ENCODE results near the gene LRRC8B.

DNA sequence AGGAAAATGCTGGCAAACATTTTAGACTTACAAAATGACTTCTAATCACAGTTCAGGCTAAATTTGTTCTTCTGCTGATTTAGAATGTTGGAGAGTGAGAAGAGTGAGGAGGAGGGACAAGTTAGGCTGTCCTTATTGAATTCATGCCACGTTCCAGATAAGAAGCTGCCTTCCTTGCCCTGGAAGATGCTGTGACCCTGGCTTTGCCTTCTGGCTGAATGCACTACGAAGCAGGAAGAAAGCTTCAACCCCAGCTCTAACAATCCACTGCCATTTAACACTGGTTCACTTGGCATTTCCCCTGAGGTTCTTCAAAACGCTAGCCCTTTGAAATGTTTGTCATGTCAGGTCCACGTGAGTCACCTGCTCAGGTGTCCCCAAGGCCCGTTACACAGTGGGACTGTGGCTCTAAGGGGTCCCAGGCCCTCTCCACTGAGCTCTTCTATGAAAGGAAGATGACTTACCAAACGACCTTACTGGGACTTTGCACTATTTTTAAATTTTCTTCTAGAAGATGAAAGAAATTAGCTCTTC, 78.3 kb downstream of the LRRC8B start:
- TF ChIP-seq EP300 (IDR thresholded peaks at IDR 0.05; ENCODE audit: low read depth): no peak
- no peak for TF ChIP-seq POLR2A (IDR thresholded peaks at IDR 0.05)
- TF ChIP-seq CTCF (IDR thresholded peaks at IDR 0.05): no peak
- TF ChIP-seq POLR2AphosphoS5 (IDR thresholded peaks at IDR 0.05): no peak
